Right lobe of liver (tissue), 4 donors: ENCODE results near the gene PCDHB12.

Source experiments
- POLR2A ChIP-seq: fragments of 450-650 bp; IDR thresholded peaks from one replicate; pipeline ENCODE4 v1.6.1; 2017; ENCODE audit warnings: antibody characterized with exemption, mild to moderate bottlenecking
- TF ChIP-seq, protein P1 (sequence below), 4 donors: fragments of 200-600 bp in 3 of 4; fragments of 450-650 bp in 1 of 4; IDR thresholded peaks; one replicate each; pipeline versions ENCODE4 v1.5.1 to v1.8.0; 2016 to 2022; ENCODE audit warnings: antibody characterized with exemption in 4 of 4, mild to moderate bottlenecking in 2 of 4
- donor health status: DM: no; HTN: no; CAD: no.
- donor health status: DM: no; HTN: no; CAD: no.
- donor health status: DM: no; HTN: yes; CAD: no.

DNA sequence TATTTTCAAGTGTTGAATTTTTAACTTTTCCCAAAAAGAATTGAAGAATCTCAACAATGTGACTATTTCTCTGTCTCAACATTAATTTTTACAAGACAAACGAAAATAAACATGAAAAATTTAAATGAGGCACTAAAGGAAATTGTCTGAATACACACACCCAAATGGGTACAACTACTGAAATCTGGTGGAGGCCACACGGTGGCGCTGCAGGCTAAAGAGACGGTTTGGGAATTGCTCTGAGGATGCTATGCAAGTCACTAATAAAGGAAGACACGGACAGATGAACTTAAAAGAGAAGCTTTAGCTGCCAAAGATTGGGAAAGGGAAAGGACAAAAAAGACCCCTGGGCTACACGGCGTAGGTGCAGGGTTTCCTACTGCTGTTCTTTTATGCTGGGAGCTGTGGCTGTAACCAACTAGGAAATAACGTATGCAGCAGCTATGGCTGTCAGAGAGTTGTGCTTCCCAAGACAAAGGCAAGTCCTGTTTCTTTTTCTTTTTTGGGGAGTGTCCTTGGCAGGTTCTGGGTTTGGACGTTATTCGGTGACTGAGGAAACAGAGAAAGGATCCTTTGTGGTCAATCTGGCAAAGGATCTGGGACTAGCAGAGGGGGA, 16.3 kb upstream of the PCDHB12 start, which contains the start of gene PCDHB10:
- TF ChIP-seq, protein P1, sequence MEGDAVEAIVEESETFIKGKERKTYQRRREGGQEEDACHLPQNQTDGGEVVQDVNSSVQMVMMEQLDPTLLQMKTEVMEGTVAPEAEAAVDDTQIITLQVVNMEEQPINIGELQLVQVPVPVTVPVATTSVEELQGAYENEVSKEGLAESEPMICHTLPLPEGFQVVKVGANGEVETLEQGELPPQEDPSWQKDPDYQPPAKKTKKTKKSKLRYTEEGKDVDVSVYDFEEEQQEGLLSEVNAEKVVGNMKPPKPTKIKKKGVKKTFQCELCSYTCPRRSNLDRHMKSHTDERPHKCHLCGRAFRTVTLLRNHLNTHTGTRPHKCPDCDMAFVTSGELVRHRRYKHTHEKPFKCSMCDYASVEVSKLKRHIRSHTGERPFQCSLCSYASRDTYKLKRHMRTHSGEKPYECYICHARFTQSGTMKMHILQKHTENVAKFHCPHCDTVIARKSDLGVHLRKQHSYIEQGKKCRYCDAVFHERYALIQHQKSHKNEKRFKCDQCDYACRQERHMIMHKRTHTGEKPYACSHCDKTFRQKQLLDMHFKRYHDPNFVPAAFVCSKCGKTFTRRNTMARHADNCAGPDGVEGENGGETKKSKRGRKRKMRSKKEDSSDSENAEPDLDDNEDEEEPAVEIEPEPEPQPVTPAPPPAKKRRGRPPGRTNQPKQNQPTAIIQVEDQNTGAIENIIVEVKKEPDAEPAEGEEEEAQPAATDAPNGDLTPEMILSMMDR (IDR thresholded peaks at IDR 0.05), result peak in 2 of 4 donors; percentile 19 to 26
- TF ChIP-seq POLR2A, result no peak
